HCT116 (cell line): ENCODE data around the gene EDN1. TPM values are rescaled to one million over a fixed set of nuclear protein-coding genes. Genes with fewer than 3 reads are reported as not detected.

ENCODE experiments used
- ATAC-seq: fragments of 200-7000 bp; cut with Tn5 transposase; 2 replicates; pipeline ENCODE4 v1.9.1; 2020; ENCODE audit warnings: mild to moderate bottlenecking, moderate library complexity
- BruUV-seq: library from RNA; stranded (reverse); fragments of 400-500 nt; replicated peaks from 2 replicates; lab custom pipeline; 2021; lab: Mats Ljungman, UMichigan
- CTCF ChIA-PET: fragments of 300-600 bp; sonication (Branson Sonifier 250); formaldehyde crosslinking; loops from one replicate; lab custom pipeline; 2021; ENCODE audit warnings: antibody characterized with exemption; lab: Charles Lee
- POLR2A ChIA-PET: fragments of 300-600, 350-600 bp; sonication (Branson Sonifier 250); formaldehyde crosslinking; loops from one replicate; lab custom pipeline; 2021; ENCODE audit warnings: antibody characterized with exemption; lab: Charles Lee
- RAD21 ChIA-PET, 2 experiments: fragments of 300-600 bp; sonication (Branson Sonifier 250); formaldehyde crosslinking; loops; one replicate each; lab custom pipeline; 2023; ENCODE audit warnings: low total read pairs in 2 of 2; ENCODE audit not compliant: uncharacterized antibody in 2 of 2, unreplicated experiment in 2 of 2, low non-redundant PET in 1 of 2; lab: Charles Lee
- DNase-seq: peaks from one replicate; pipeline ENCODE4 v3.0.0-alpha.2; 2010; ENCODE audit warnings: low read depth, low spot score
- H2AFZ ChIP-seq: fragments of 200-600 bp; shearing (Covaris generic), sonication (generic); 2 replicates; pipeline ENCODE4 v1.6.1; 2017; ENCODE audit warnings: low read depth, mixed run types, mixed read lengths, antibody characterized with exemption, low read length; ENCODE audit not compliant: poor library complexity, severe bottlenecking
- H3K27ac ChIP-seq: 2 replicates; pipeline ENCODE4 v1.5.1; 2012; ENCODE audit warnings: low read depth, low read length
- H3K27me3 ChIP-seq: fragments of 200-600 bp; sonication (generic); 2 replicates; pipeline ENCODE4 v1.6.1; 2016; ENCODE audit warnings: mixed run types, low read length, mixed read lengths; ENCODE audit not compliant: insufficient read depth
- H3K36me3 ChIP-seq, 2 experiments: fragments of 200-500 bp in 1 of 2; fragments of 200-600 bp in 1 of 2; sonication (Bioruptor generic) in 1 of 2; sonication (generic) in 1 of 2; 2 replicates each; pipeline versions ENCODE4 v1.5.1 to v1.6.1; 2014 to 2016; ENCODE audit warnings: low read length in 2 of 2, inconsistent platforms in 1 of 2, mixed read lengths in 1 of 2, mixed run types in 1 of 2; ENCODE audit not compliant: insufficient read depth in 2 of 2, control insufficient read depth in 1 of 2
- H3K4me1 ChIP-seq, 2 experiments: fragments of 200-600 bp in 1 of 2; sonication (generic) in 1 of 2; 2 replicates each; pipeline versions ENCODE4 v1.5.1 to v1.6.1; 2012 to 2017; ENCODE audit warnings: low read length in 2 of 2, inconsistent platforms in 1 of 2, mild to moderate bottlenecking in 1 of 2, mixed read lengths in 1 of 2, mixed run types in 1 of 2, moderate library complexity in 1 of 2; ENCODE audit not compliant: insufficient read depth in 2 of 2, control insufficient read depth in 1 of 2
- H3K4me2 ChIP-seq: fragments of 200-600 bp; sonication (generic); 2 replicates; pipeline ENCODE4 v1.6.1; 2017; ENCODE audit warnings: mixed run types, low read length, mixed read lengths
- H3K4me3 ChIP-seq, 2 experiments: fragments of 200-600 bp in 1 of 2; sonication (generic) in 1 of 2; replicated peaks in 1 of 2; 2 replicates each; pipeline ENCODE4 v1.5.1; 2011 to 2016; ENCODE audit warnings: low read length in 2 of 2, control low read depth in 1 of 2, low read depth in 1 of 2, mild to moderate bottlenecking in 1 of 2, mixed read lengths in 1 of 2, mixed run types in 1 of 2
- H3K79me2 ChIP-seq: fragments of 200-600 bp; sonication (generic); 2 replicates; pipeline ENCODE4 v1.6.1; 2017; ENCODE audit warnings: mild to moderate bottlenecking, mixed run types, low read length, moderate library complexity, mixed read lengths; ENCODE audit not compliant: insufficient read depth
- H3K9ac ChIP-seq: fragments of 200-600 bp; sonication (generic); 2 replicates; pipeline ENCODE4 v1.6.1; 2016; ENCODE audit warnings: low read length, mixed read lengths
- H3K9me2 ChIP-seq: fragments of 200-600 bp; sonication (generic), shearing (Covaris generic); 2 replicates; pipeline ENCODE4 v1.6.1; 2017; ENCODE audit warnings: mixed run types, mild to moderate bottlenecking, moderate library complexity; ENCODE audit not compliant: insufficient read depth
- H3K9me3 ChIP-seq, 2 experiments: fragments of 200-500 bp in 1 of 2; fragments of 200-600 bp in 1 of 2; sonication (Bioruptor generic) in 1 of 2; sonication (generic) in 1 of 2; 2 replicates each; pipeline ENCODE4 v1.6.1; 2014 to 2017; ENCODE audit warnings: low read length in 2 of 2, mixed read lengths in 2 of 2, inconsistent platforms in 1 of 2, low read depth in 1 of 2, mild to moderate bottlenecking in 1 of 2, mixed run types in 1 of 2, moderate library complexity in 1 of 2; ENCODE audit not compliant: control insufficient read depth in 1 of 2, insufficient read depth in 1 of 2
- H4K20me1 ChIP-seq: fragments of 200-600 bp; sonication (generic), shearing (Covaris generic); 2 replicates; pipeline ENCODE4 v1.6.1; 2017; ENCODE audit warnings: mixed run types, mild to moderate bottlenecking, moderate library complexity; ENCODE audit not compliant: insufficient read depth
- ATF3 ChIP-seq: IDR thresholded peaks from 2 replicates; pipeline ENCODE4 v1.6.1; 2012
- CBX3 ChIP-seq: IDR thresholded peaks from 2 replicates; pipeline ENCODE4 v1.6.1; 2012; ENCODE audit warnings: low read depth
- CEBPB ChIP-seq: IDR thresholded peaks from 2 replicates; pipeline ENCODE4 v1.6.1; 2012; ENCODE audit warnings: low read depth
- CTCF ChIP-seq, 3 experiments: fragments of 200-600 bp in 1 of 3; sonication (generic) in 1 of 3; IDR thresholded peaks in 2 of 3; conservative IDR thresholded peaks in 1 of 3; 2 replicates each; pipeline ENCODE4 v1.5.1; 2012 to 2017; ENCODE audit warnings: low read depth in 2 of 3, low read length in 2 of 3, antibody characterized with exemption in 1 of 3, borderline replicate concordance in 1 of 3, control low read depth in 1 of 3, mild to moderate bottlenecking in 1 of 3, mixed read lengths in 1 of 3, mixed run types in 1 of 3, moderate library complexity in 1 of 3; ENCODE audit not compliant: insufficient read depth in 1 of 3
- EGR1 ChIP-seq: IDR thresholded peaks from 2 replicates; pipeline ENCODE4 v1.6.1; 2012; ENCODE audit warnings: low read depth
- ELF1 ChIP-seq: IDR thresholded peaks from 2 replicates; pipeline ENCODE4 v1.6.1; 2012; ENCODE audit warnings: low read depth, borderline replicate concordance
- EZH2phosphoT487 ChIP-seq: fragments of 200-600 bp; IDR thresholded peaks from 2 replicates; pipeline ENCODE4 v1.6.1; 2018; ENCODE audit warnings: antibody characterized with exemption, borderline replicate concordance
- JUND ChIP-seq: IDR thresholded peaks from 2 replicates; pipeline ENCODE4 v1.6.1; 2012
- MAX ChIP-seq: IDR thresholded peaks from 2 replicates; pipeline ENCODE4 v1.6.1; 2012
- POLR2A ChIP-seq: IDR thresholded peaks from 2 replicates; pipeline ENCODE4 v1.7.0; 2011; ENCODE audit warnings: borderline replicate concordance; ENCODE audit not compliant: insufficient read depth, insufficient read length; ENCODE audit errors: extremely low read depth
- RAD21 ChIP-seq: IDR thresholded peaks from 2 replicates; pipeline ENCODE4 v1.6.1; 2012; ENCODE audit warnings: low read depth, mild to moderate bottlenecking
- SP1 ChIP-seq: IDR thresholded peaks from 2 replicates; pipeline ENCODE4 v1.6.1; 2012; ENCODE audit warnings: low read depth
- SRF ChIP-seq: IDR thresholded peaks from 2 replicates; pipeline ENCODE4 v1.6.1; 2012; ENCODE audit warnings: low read depth
- TCF7L2 ChIP-seq: IDR thresholded peaks from 2 replicates; pipeline ENCODE4 v1.7.0; 2011; ENCODE audit warnings: borderline replicate concordance, inconsistent platforms; ENCODE audit not compliant: insufficient read depth, insufficient read length; ENCODE audit errors: extremely low read depth
- YY1 ChIP-seq: IDR thresholded peaks from 2 replicates; pipeline ENCODE4 v1.6.1; 2011; ENCODE audit warnings: low read length, low read depth, moderate library complexity, mild to moderate bottlenecking; ENCODE audit not compliant: insufficient replicate concordance; ENCODE audit errors: extremely low read depth
- ZFX ChIP-seq: fragments of 450-650 bp; IDR thresholded peaks from 2 replicates; pipeline ENCODE4 v1.6.1; 2017
- ZNF274 ChIP-seq: fragments of 200-500 bp; sonication (Bioruptor generic); IDR thresholded peaks from 2 replicates; pipeline ENCODE4 v1.6.1; 2014; ENCODE audit warnings: mild to moderate bottlenecking, low read depth, low read length, inconsistent platforms
- intact Hi-C: fragments of 100-400 bp; cut with micrococcal nuclease; formaldehyde crosslinking; loops from 2 replicates; pipeline ENCODE4 v1.10.0; 2022
- total RNA-seq: library from RNA; stranded (reverse); gene quantifications from one replicate; pipeline ENCODE4 v1.2.1, GENCODE V29; 2021; ENCODE audit not compliant: unreplicated experiment

The EDN1 gene
- total RNA-seq, 1 experiment from 2014 or later: 0.22 TPM

- RAD21 ChIA-PET: no interaction called here
These were observed 43.3 kb upstream of the EDN1 start for GRCh38 chr6:12246900-12247299.

More at GRCh38 chr6:12246900-12247299, 43.3 kb upstream of the EDN1 start:
- no peaks in the 10 kb centered on the region for H3K27me3 ChIP-seq
- peaks cover 0 to 2% of the 10 kb centered on the region in 2 experiments; a peak in 2 of 4 replicates for H3K4me1 ChIP-seq
- 0 out of 2 replicates have a peak, but pooled peaks cover 5% of the 10 kb centered on the region for H4K20me1 ChIP-seq
- ATAC-seq: no peak
- TF ChIP-seq ELF1: no peak
- no peak for TF ChIP-seq MAX
- TF ChIP-seq CEBPB: no peak
- no peak for TF ChIP-seq CBX3
- TF ChIP-seq ZNF274: no peak
- TF ChIP-seq CTCF (IDR thresholded peaks at IDR 0.05 in 2 of 3, conservative IDR thresholded peaks at IDR 0.05 in 1 of 3; ENCODE audit: borderline replicate concordance in 1 of 3, insufficient read depth in 1 of 3, low read depth in 2 of 3, low read length in 2 of 3): no peak
- TF ChIP-seq JUND: no peak
- TF ChIP-seq SP1: no peak
- TF ChIP-seq SRF: no peak
- TF ChIP-seq POLR2A: no peak
- no peak for TF ChIP-seq ZFX
- no peak for TF ChIP-seq YY1
- no peak for TF ChIP-seq EGR1
- no peak for TF ChIP-seq ATF3
- no peak for TF ChIP-seq TCF7L2
- no peak for TF ChIP-seq EZH2phosphoT487
- TF ChIP-seq RAD21: no peak
- TF ChIP-seq, all 23 proteins: peak for 0
- Histone ChIP-seq H3K4me3 (no peak overlapping the region), H3K27ac (no peak overlapping the region), H3K79me2 (no peaks in the 10 kb centered on the region), H2AFZ (no peak overlapping the region), H3K9me3 (no peaks in the 10 kb centered on the region), H3K9me2 (no peaks in the 10 kb centered on the region), H3K4me2 (no peak overlapping the region), H3K9ac (no peak overlapping the region), H3K36me3 (no peaks in the 10 kb centered on the region)
- ChIA-PET POLR2A (no interaction called here), CTCF (no interaction called here)
- intact Hi-C loops: no loop called here
- BruUV-seq: no TSS peak
- no peak for DNase-seq
